HCT116 (cell line): Measurements from ENCODE around the gene PRPF31. TPM values are rescaled to one million over a fixed set of nuclear protein-coding genes. Genes with fewer than 3 reads are reported as not detected.

ENCODE experiments used
- ATAC-seq: fragments of 200-7000 bp; cut with Tn5 transposase; 2 replicates; pipeline ENCODE4 v1.9.1; 2020; ENCODE audit warnings: mild to moderate bottlenecking, moderate library complexity
- BruUV-seq: library from RNA; stranded (reverse); fragments of 400-500 nt; replicated peaks from 2 replicates; lab custom pipeline; 2021; lab: Mats Ljungman, UMichigan
- CTCF ChIA-PET: fragments of 300-600 bp; sonication (Branson Sonifier 250); formaldehyde crosslinking; loops from one replicate; lab custom pipeline; 2021; ENCODE audit warnings: antibody characterized with exemption; lab: Charles Lee
- POLR2A ChIA-PET: fragments of 300-600, 350-600 bp; sonication (Branson Sonifier 250); formaldehyde crosslinking; loops from one replicate; lab custom pipeline; 2021; ENCODE audit warnings: antibody characterized with exemption; lab: Charles Lee
- RAD21 ChIA-PET, 2 experiments: fragments of 300-600 bp; sonication (Branson Sonifier 250); formaldehyde crosslinking; loops; one replicate each; lab custom pipeline; 2023; ENCODE audit warnings: low total read pairs in 2 of 2; ENCODE audit not compliant: uncharacterized antibody in 2 of 2, unreplicated experiment in 2 of 2, low non-redundant PET in 1 of 2; lab: Charles Lee
- DNase-seq: peaks from one replicate; pipeline ENCODE4 v3.0.0-alpha.2; 2010; ENCODE audit warnings: low read depth, low spot score
- H2AFZ ChIP-seq: fragments of 200-600 bp; shearing (Covaris generic), sonication (generic); 2 replicates; pipeline ENCODE4 v1.6.1; 2017; ENCODE audit warnings: low read depth, mixed run types, mixed read lengths, antibody characterized with exemption, low read length; ENCODE audit not compliant: poor library complexity, severe bottlenecking
- H3K27ac ChIP-seq: 2 replicates; pipeline ENCODE4 v1.5.1; 2012; ENCODE audit warnings: low read depth, low read length
- H3K27me3 ChIP-seq: fragments of 200-600 bp; sonication (generic); 2 replicates; pipeline ENCODE4 v1.6.1; 2016; ENCODE audit warnings: mixed run types, low read length, mixed read lengths; ENCODE audit not compliant: insufficient read depth
- H3K36me3 ChIP-seq, 2 experiments: fragments of 200-500 bp in 1 of 2; fragments of 200-600 bp in 1 of 2; sonication (Bioruptor generic) in 1 of 2; sonication (generic) in 1 of 2; 2 replicates each; pipeline versions ENCODE4 v1.5.1 to v1.6.1; 2014 to 2016; ENCODE audit warnings: low read length in 2 of 2, inconsistent platforms in 1 of 2, mixed read lengths in 1 of 2, mixed run types in 1 of 2; ENCODE audit not compliant: insufficient read depth in 2 of 2, control insufficient read depth in 1 of 2
- H3K4me1 ChIP-seq, 2 experiments: fragments of 200-600 bp in 1 of 2; sonication (generic) in 1 of 2; 2 replicates each; pipeline versions ENCODE4 v1.5.1 to v1.6.1; 2012 to 2017; ENCODE audit warnings: low read length in 2 of 2, inconsistent platforms in 1 of 2, mild to moderate bottlenecking in 1 of 2, mixed read lengths in 1 of 2, mixed run types in 1 of 2, moderate library complexity in 1 of 2; ENCODE audit not compliant: insufficient read depth in 2 of 2, control insufficient read depth in 1 of 2
- H3K4me2 ChIP-seq: fragments of 200-600 bp; sonication (generic); 2 replicates; pipeline ENCODE4 v1.6.1; 2017; ENCODE audit warnings: mixed run types, low read length, mixed read lengths
- H3K4me3 ChIP-seq, 2 experiments: fragments of 200-600 bp in 1 of 2; sonication (generic) in 1 of 2; replicated peaks in 1 of 2; 2 replicates each; pipeline ENCODE4 v1.5.1; 2011 to 2016; ENCODE audit warnings: low read length in 2 of 2, control low read depth in 1 of 2, low read depth in 1 of 2, mild to moderate bottlenecking in 1 of 2, mixed read lengths in 1 of 2, mixed run types in 1 of 2
- H3K79me2 ChIP-seq: fragments of 200-600 bp; sonication (generic); 2 replicates; pipeline ENCODE4 v1.6.1; 2017; ENCODE audit warnings: mild to moderate bottlenecking, mixed run types, low read length, moderate library complexity, mixed read lengths; ENCODE audit not compliant: insufficient read depth
- H3K9ac ChIP-seq: fragments of 200-600 bp; sonication (generic); 2 replicates; pipeline ENCODE4 v1.6.1; 2016; ENCODE audit warnings: low read length, mixed read lengths
- H3K9me2 ChIP-seq: fragments of 200-600 bp; sonication (generic), shearing (Covaris generic); 2 replicates; pipeline ENCODE4 v1.6.1; 2017; ENCODE audit warnings: mixed run types, mild to moderate bottlenecking, moderate library complexity; ENCODE audit not compliant: insufficient read depth
- H3K9me3 ChIP-seq, 2 experiments: fragments of 200-500 bp in 1 of 2; fragments of 200-600 bp in 1 of 2; sonication (Bioruptor generic) in 1 of 2; sonication (generic) in 1 of 2; 2 replicates each; pipeline ENCODE4 v1.6.1; 2014 to 2017; ENCODE audit warnings: low read length in 2 of 2, mixed read lengths in 2 of 2, inconsistent platforms in 1 of 2, low read depth in 1 of 2, mild to moderate bottlenecking in 1 of 2, mixed run types in 1 of 2, moderate library complexity in 1 of 2; ENCODE audit not compliant: control insufficient read depth in 1 of 2, insufficient read depth in 1 of 2
- H4K20me1 ChIP-seq: fragments of 200-600 bp; sonication (generic), shearing (Covaris generic); 2 replicates; pipeline ENCODE4 v1.6.1; 2017; ENCODE audit warnings: mixed run types, mild to moderate bottlenecking, moderate library complexity; ENCODE audit not compliant: insufficient read depth
- CBX3 ChIP-seq: IDR thresholded peaks from 2 replicates; pipeline ENCODE4 v1.6.1; 2012; ENCODE audit warnings: low read depth
- CEBPB ChIP-seq: IDR thresholded peaks from 2 replicates; pipeline ENCODE4 v1.6.1; 2012; ENCODE audit warnings: low read depth
- EGR1 ChIP-seq: IDR thresholded peaks from 2 replicates; pipeline ENCODE4 v1.6.1; 2012; ENCODE audit warnings: low read depth
- EZH2 ChIP-seq: fragments of 200-600 bp; sonication (generic); IDR thresholded peaks from 2 replicates; pipeline ENCODE4 v1.6.1; 2017; ENCODE audit warnings: antibody characterized with exemption, mixed run types
- EZH2phosphoT487 ChIP-seq: fragments of 200-600 bp; IDR thresholded peaks from 2 replicates; pipeline ENCODE4 v1.6.1; 2018; ENCODE audit warnings: antibody characterized with exemption, borderline replicate concordance
- FOSL1 ChIP-seq: IDR thresholded peaks from 2 replicates; pipeline ENCODE4 v1.6.1; 2012; ENCODE audit warnings: low read depth
- POLR2A ChIP-seq: IDR thresholded peaks from 2 replicates; pipeline ENCODE4 v1.7.0; 2011; ENCODE audit warnings: borderline replicate concordance; ENCODE audit not compliant: insufficient read depth, insufficient read length; ENCODE audit errors: extremely low read depth
- SIN3A ChIP-seq: IDR thresholded peaks from 2 replicates; pipeline ENCODE4 v1.6.1; 2012; ENCODE audit warnings: low read depth
- SP1 ChIP-seq: IDR thresholded peaks from 2 replicates; pipeline ENCODE4 v1.6.1; 2012; ENCODE audit warnings: low read depth
- SRF ChIP-seq: IDR thresholded peaks from 2 replicates; pipeline ENCODE4 v1.6.1; 2012; ENCODE audit warnings: low read depth
- ZFX ChIP-seq: fragments of 450-650 bp; IDR thresholded peaks from 2 replicates; pipeline ENCODE4 v1.6.1; 2017
- intact Hi-C: fragments of 100-400 bp; cut with micrococcal nuclease; formaldehyde crosslinking; loops from 2 replicates; pipeline ENCODE4 v1.10.0; 2022
- total RNA-seq: library from RNA; stranded (reverse); gene quantifications from one replicate; pipeline ENCODE4 v1.2.1, GENCODE V29; 2021; ENCODE audit not compliant: unreplicated experiment
- TF ChIP-seq, protein P1 (sequence below): IDR thresholded peaks from 2 replicates; pipeline ENCODE4 v1.6.1; 2012
- TF ChIP-seq, protein P2 (sequence below), 3 experiments: fragments of 200-600 bp in 1 of 3; sonication (generic) in 1 of 3; IDR thresholded peaks in 2 of 3; conservative IDR thresholded peaks in 1 of 3; 2 replicates each; pipeline ENCODE4 v1.5.1; 2012 to 2017; ENCODE audit warnings: low read depth in 2 of 3, low read length in 2 of 3, antibody characterized with exemption in 1 of 3, borderline replicate concordance in 1 of 3, control low read depth in 1 of 3, mild to moderate bottlenecking in 1 of 3, mixed read lengths in 1 of 3, mixed run types in 1 of 3, moderate library complexity in 1 of 3; ENCODE audit not compliant: insufficient read depth in 1 of 3

The PRPF31 gene
- total RNA-seq, 1 experiment from 2014 or later, result 99.0 TPM

DNA sequence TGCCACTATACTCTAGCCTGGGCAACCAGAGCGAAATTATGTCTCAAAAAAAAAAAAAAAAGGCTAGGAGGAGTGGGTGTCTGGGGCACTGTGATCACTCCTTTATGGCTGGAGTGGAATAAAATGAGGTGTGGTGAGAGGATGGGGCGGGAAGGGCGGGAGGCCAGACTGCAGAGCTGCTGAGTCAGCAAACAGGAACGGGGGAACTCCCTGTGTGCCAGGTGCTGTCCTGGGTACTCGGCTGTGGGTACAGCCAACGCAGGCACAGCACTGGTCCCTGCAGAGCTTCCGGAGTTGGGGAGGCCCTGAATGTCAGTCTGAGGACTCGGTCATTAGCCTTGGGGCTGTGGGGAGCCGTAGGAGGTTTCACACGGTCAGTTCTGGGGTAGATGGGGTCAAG lies 5.7 kb downstream of the PRPF31 start:
- H3K27ac ChIP-seq, result no peak overlapping the region
- H3K4me3 ChIP-seq, result no peak overlapping the region
- peaks cover 24% of the 10 kb centered on the region for H3K79me2 ChIP-seq
- H3K36me3 ChIP-seq, result peaks cover 29 to 46% of the 10 kb centered on the region in 2 experiments; a peak in 3 of 4 replicates
- peaks cover 6 to 10% of the 10 kb centered on the region in 2 experiments; a peak in 3 of 4 replicates for H3K4me1 ChIP-seq
- H3K9ac ChIP-seq, result no peak overlapping the region
- ATAC-seq (no peak), DNase-seq (no peak)
- no peaks in the 10 kb centered on the region for H3K9me2 ChIP-seq
- no peaks in the 10 kb centered on the region for H3K9me3 ChIP-seq
- POLR2A ChIA-PET, result no interaction called here
- no peaks in the 10 kb centered on the region for H3K27me3 ChIP-seq
- no TSS peak for BruUV-seq
- H2AFZ ChIP-seq, result no peak overlapping the region
- no peak for TF ChIP-seq EZH2
- TF ChIP-seq, protein P1, sequence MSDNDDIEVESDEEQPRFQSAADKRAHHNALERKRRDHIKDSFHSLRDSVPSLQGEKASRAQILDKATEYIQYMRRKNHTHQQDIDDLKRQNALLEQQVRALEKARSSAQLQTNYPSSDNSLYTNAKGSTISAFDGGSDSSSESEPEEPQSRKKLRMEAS, result no peak
- TF ChIP-seq, protein P2, sequence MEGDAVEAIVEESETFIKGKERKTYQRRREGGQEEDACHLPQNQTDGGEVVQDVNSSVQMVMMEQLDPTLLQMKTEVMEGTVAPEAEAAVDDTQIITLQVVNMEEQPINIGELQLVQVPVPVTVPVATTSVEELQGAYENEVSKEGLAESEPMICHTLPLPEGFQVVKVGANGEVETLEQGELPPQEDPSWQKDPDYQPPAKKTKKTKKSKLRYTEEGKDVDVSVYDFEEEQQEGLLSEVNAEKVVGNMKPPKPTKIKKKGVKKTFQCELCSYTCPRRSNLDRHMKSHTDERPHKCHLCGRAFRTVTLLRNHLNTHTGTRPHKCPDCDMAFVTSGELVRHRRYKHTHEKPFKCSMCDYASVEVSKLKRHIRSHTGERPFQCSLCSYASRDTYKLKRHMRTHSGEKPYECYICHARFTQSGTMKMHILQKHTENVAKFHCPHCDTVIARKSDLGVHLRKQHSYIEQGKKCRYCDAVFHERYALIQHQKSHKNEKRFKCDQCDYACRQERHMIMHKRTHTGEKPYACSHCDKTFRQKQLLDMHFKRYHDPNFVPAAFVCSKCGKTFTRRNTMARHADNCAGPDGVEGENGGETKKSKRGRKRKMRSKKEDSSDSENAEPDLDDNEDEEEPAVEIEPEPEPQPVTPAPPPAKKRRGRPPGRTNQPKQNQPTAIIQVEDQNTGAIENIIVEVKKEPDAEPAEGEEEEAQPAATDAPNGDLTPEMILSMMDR (IDR thresholded peaks at IDR 0.05 in 2 of 3, conservative IDR thresholded peaks at IDR 0.05 in 1 of 3; ENCODE audit: borderline replicate concordance in 1 of 3, insufficient read depth in 1 of 3, low read depth in 2 of 3, low read length in 2 of 3), result no peak
- TF ChIP-seq POLR2A, result no peak
- no peak for TF ChIP-seq SRF
- no peak for TF ChIP-seq SIN3A
- TF ChIP-seq EZH2phosphoT487, result no peak
- TF ChIP-seq CBX3, result no peak
- no peak for TF ChIP-seq EGR1
- no peak for TF ChIP-seq SP1
- TF ChIP-seq ZFX, result no peak
- TF ChIP-seq FOSL1, result no peak
- no peak for TF ChIP-seq CEBPB
- no peaks in the 10 kb centered on the region for H4K20me1 ChIP-seq
- CTCF ChIA-PET, result no interaction called here
- intact Hi-C loops, result no loop called here
- RAD21 ChIA-PET, result no interaction called here
- no peak overlapping the region for H3K4me2 ChIP-seq
